ENCODE measurements around the gene TUBB.

- TF ChIP-seq CTCF (conservative IDR thresholded peaks at IDR 0.05; ENCODE audit: low read length) = no peak
- no peak for TF ChIP-seq EZH2phosphoT487 (IDR thresholded peaks at IDR 0.05; ENCODE audit: borderline replicate concordance)
Observed at GRCh38 chr6:30738532-30738931, 18.4 kb downstream of the TUBB start.

All from Loucy (cell line).